Measurements from ENCODE around the gene S100A6. TPM values are rescaled to one million over a fixed set of nuclear protein-coding genes. Genes with fewer than 3 reads are reported as not detected.
A peak's percentile ranks its signal among the peaks of the same experiment; 100 is the strongest.

Gene S100A6
- total and polyA plus RNA-seq, 12 donors, result 237 to 2,261 (median 309) TPM

- H3K27me3 ChIP-seq, result no peaks in the 10 kb centered on the region
- H3K9me3 ChIP-seq, result no peaks in the 10 kb centered on the region
- DNase-seq (no peak), ATAC-seq (no peak)
- peak overlapping the region in 1 of 10 donors; percentile 73 for H3K27ac ChIP-seq
- H3K4me1 ChIP-seq, result peaks cover 13 to 27% (median 20%) of the 10 kb centered on the region in 9 donors
- TF ChIP-seq, protein P1, sequence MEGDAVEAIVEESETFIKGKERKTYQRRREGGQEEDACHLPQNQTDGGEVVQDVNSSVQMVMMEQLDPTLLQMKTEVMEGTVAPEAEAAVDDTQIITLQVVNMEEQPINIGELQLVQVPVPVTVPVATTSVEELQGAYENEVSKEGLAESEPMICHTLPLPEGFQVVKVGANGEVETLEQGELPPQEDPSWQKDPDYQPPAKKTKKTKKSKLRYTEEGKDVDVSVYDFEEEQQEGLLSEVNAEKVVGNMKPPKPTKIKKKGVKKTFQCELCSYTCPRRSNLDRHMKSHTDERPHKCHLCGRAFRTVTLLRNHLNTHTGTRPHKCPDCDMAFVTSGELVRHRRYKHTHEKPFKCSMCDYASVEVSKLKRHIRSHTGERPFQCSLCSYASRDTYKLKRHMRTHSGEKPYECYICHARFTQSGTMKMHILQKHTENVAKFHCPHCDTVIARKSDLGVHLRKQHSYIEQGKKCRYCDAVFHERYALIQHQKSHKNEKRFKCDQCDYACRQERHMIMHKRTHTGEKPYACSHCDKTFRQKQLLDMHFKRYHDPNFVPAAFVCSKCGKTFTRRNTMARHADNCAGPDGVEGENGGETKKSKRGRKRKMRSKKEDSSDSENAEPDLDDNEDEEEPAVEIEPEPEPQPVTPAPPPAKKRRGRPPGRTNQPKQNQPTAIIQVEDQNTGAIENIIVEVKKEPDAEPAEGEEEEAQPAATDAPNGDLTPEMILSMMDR (IDR thresholded peaks at IDR 0.05), result no peak
- no peak overlapping the region for H3K4me3 ChIP-seq
- WGBS, 2 donors, result 95 to 97% methylated on average over 1 of the region's 1 CpG
- no peaks in the 10 kb centered on the region for H3K36me3 ChIP-seq
- intact Hi-C loops (cut with DNase I), result loop anchor here in 2 of 10 donors (5.0 kb wide), 1 partner anchor 482 kb away; the partner anchor contains the start of gene RAB13 (in 2 of the 2)
These were observed 30.2 kb downstream of the S100A6 start for GRCh38 chr1:153505576-153505975.

GRCh38 chr1:153503766-153504165, 32.0 kb downstream of the S100A6 start:
- ATAC-seq (no peak), DNase-seq (no peak)
- H3K4me1 ChIP-seq, result peaks cover 13 to 27% (median 20%) of the 10 kb centered on the region in 9 donors
- intact Hi-C loops (cut with DNase I), result no loop called here
- H3K9me3 ChIP-seq, result no peaks in the 10 kb centered on the region
- TF ChIP-seq, protein P1 (IDR thresholded peaks at IDR 0.05), result no peak
- H3K27me3 ChIP-seq, result no peaks in the 10 kb centered on the region
- 86 to 87% methylated on average over 3 of the region's 3 CpGs for WGBS, 2 donors
- no peaks in the 10 kb centered on the region for H3K36me3 ChIP-seq
- no peak overlapping the region for H3K27ac ChIP-seq
- H3K4me3 ChIP-seq, result no peak overlapping the region

GRCh38 chr1:153498746-153499145, 37.0 kb downstream of the S100A6 start:
- Histone ChIP-seq H3K4me1 (peaks cover 0 to 11% (median 5%) of the 10 kb centered on the region in 9 donors), H3K36me3 (no peaks in the 10 kb centered on the region), H3K27ac (no peak overlapping the region), H3K4me3 (no peak overlapping the region), H3K9me3 (no peaks in the 10 kb centered on the region), H3K27me3 (no peaks in the 10 kb centered on the region)
- TF ChIP-seq, protein P1 (IDR thresholded peaks at IDR 0.05), result no peak
- 21 to 38% methylated on average over 2 of the region's 2 CpGs for WGBS, 2 donors
- ATAC-seq, result no peak
- no peak for DNase-seq
- intact Hi-C loops (cut with DNase I), result no loop called here

DNA sequence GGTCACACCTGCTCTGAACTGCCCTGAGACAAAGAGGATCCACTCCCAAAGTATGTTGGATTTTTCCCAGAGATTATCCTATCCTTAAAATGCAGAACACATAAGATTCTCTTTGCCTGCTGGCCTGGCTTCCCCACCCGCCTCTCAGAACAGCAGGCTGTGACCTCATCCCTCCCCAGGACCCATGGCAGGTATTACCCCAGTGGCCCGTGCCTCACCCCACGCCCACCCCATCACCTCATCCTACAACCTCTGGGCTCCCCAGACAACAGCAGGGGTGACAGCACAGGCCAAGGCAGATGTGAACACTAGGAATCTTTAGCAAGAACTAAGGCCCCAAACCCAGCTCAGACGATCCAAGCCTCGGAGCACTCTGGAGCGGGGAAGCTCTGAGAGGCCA, 40.3 kb downstream of the S100A6 start:
- DNase-seq (no peak), ATAC-seq (no peak)
- no peaks in the 10 kb centered on the region for H3K9me3 ChIP-seq
- H3K27ac ChIP-seq, result no peak overlapping the region
- WGBS, 2 donors, result 61 to 63% methylated on average over 6 of the region's 6 CpGs
- TF ChIP-seq, protein P1 (IDR thresholded peaks at IDR 0.05), result no peak
- H3K4me3 ChIP-seq, result no peak overlapping the region
- no peaks in the 10 kb centered on the region for H3K36me3 ChIP-seq
- intact Hi-C loops (cut with DNase I), result loop anchor here in 9 of 10 donors (1.0 to 2.0 kb wide), 7 partner anchors 28 to 145 kb away; no protein-coding TSS in a partner anchor
- H3K4me1 ChIP-seq, result peaks cover 0 to 17% (median 13%) of the 10 kb centered on the region in 9 donors
- no peaks in the 10 kb centered on the region for H3K27me3 ChIP-seq

All from heart right ventricle (tissue), 16 donors.